EH (cell line): ENCODE measurements around the gene OR2L13.
"Not testable (repeated sequence)": the region's sequence is repeated elsewhere in the genome, so short reads cannot be mapped to it uniquely, and the experiment has no call there.

ENCODE experiments used
- DNase-seq: peaks from one replicate; pipeline ENCODE4 v3.0.0-alpha.2; 2015; ENCODE audit warnings: low read depth

Gene OR2L13, protein sequence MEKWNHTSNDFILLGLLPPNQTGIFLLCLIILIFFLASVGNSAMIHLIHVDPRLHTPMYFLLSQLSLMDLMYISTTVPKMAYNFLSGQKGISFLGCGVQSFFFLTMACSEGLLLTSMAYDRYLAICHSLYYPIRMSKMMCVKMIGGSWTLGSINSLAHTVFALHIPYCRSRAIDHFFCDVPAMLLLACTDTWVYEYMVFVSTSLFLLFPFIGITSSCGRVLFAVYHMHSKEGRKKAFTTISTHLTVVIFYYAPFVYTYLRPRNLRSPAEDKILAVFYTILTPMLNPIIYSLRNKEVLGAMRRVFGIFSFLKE

DNA sequence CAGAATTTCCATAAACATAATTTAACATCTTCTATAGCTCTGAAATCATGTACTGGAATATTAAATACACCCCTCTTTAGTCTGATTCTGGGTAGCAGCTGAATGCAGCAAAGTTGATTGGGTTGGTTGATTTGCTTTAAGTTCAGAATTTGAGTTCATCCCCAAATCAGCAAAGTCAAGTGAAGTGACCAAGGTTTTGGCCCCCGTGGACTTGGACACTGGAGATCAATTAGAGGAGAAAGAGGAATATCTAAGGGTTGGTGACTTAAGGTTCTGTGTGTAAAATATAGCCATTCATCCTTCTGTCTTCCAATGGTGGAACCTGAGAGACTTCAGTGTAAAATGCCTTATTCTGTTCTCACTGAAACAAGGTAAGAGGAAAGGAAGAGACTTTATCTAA lies at the start of gene OR2L13:
Gene OR2L13 (plus strand): TSS at position 301 of the 400 bp plus-strand sequence. CDS start 4,192 bp downstream, outside the sequence.
- DNase-seq: no peak

DNA sequence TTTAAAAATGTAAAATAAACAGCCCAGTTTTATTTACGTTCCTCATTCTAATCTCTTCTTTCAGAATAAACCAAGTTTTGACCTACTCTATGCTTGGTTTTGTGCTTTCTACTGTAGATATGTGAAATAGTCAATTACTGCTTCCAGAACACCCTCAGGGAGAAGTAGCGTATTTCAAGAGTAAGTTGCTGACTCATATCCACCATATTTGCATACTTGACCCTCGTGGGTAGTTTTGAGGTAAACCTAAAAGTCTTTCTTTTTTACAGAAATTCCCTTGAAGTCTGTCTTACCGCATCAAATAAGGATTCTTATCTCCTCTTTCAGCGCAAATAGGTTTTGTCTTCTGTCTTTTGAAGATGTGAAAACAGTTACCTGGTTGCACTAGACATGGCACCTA lies 49.8 kb upstream of the OR2L13 start:
- no peak for DNase-seq

DNA sequence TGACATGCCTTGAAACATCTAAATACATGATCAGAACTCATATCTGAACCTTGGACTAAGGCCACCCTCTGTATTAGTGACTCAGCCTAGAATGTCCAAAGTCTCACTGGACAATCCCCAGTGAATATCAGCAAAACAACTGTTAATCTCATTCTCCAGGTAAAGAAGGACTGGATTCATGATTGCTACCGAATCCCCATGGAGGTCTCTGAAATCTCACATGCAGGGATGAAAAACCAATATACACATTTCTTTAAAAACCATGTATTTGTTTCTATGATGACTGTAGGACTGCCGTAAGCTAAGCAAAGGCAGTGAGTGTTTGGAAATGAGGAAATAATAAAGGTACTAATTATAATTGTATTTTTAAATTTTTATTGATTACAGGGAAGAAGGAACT lies 48.4 kb upstream of the OR2L13 start, which contains the start of gene OR2L3:
Gene OR2L3 (plus strand): TSS at position 301 of the 400 bp plus-strand sequence. CDS start 13,846 bp downstream, outside the sequence.
- no peak for DNase-seq

DNA sequence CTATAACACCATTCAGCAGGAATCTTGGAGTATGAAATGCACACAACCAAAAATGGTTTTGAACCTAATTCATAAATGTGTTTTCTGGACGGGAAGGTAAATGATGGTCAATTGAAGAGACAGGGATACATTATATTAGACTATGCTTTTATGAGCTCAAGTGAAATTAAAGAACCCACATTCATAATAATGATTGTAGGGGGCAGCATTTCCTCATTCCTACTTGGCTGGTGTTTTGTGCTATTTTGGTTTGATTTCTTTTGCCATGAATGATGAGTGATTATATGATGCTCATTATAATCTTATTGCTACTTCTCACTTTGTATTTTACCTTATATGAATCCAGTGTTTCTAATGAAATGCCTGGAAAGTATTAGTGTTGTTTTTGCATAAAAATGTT lies 48.0 kb upstream of the OR2L13 start:
- DNase-seq: no peak

DNA sequence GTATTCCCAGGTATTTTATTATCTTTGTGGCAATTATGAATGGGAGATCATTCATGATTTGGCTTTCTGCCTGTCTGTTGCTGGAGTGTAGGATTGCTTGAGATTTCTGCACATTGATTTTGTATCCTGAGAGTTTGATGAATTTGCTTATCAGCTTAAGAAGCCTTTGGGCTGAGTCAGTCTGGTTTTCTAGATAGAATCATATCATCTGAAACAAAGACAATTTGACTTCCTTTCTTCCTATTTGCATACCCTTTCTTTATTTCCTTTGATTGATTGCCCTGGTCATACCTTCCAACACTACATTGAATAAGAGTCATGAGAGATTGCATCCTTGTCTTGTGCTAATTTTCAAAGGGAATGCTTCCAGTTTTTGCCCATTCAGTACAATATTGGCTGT lies 40.3 kb upstream of the OR2L13 start:
- no peak for DNase-seq

DNA sequence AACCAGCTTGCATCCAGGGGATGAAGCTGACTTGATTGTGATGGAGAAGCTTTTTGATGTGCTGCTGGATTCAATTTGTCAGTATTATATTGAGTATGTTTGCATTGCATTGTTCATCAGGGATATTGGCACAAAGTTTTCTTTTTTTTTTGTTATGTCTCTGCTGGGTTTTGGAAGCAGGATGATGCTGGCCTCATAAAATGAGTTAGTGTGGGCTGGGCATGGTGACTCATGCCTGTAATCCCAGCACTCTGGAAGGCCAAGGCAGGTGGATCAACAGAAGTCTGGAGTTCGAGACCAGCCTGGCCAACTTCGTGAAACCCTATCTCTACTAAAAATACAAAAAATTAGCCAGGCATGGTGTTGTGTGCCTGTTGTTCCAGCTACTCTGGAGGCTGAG lies 39.7 kb upstream of the OR2L13 start:
- DNase-seq: no peak

DNA sequence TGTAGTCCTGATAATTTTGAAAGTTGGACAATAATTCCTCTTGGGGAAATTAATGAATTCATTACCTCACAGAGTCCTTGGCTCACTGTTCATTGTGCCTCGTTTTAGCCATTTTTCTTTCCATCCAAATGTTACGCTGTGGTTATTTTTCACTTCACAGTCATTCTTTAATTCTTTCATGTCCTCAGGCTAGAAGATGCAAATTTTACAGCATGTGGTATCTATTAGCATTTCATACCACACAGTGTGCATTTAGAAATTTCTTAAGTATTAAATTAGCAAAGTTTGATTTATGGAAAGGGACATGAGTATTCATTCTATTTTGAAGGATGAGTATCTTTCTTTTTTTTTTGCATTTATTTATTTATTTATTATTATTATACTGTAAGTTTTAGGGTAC lies 29.9 kb upstream of the OR2L13 start:
- DNase-seq: no peak

DNA sequence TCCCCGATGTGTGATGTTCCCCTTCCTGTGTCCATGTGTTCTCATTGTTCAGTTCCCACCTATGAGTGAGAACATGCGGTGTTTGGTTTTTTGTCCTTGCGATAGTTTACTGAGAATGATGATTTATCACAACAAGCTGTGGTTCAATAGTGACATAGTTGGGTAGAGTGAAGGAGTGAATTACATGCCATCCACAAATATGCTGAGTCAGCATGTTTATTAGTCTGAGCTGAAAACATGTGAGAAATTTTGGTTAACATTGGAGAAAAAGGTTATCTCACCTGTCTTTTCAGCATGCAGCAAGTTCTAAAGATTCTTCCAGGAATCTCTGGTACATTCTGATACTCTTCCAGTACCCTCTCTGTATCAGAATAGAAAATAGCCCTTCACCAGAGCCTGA lies 29.4 kb upstream of the OR2L13 start:
- no peak for DNase-seq

DNA sequence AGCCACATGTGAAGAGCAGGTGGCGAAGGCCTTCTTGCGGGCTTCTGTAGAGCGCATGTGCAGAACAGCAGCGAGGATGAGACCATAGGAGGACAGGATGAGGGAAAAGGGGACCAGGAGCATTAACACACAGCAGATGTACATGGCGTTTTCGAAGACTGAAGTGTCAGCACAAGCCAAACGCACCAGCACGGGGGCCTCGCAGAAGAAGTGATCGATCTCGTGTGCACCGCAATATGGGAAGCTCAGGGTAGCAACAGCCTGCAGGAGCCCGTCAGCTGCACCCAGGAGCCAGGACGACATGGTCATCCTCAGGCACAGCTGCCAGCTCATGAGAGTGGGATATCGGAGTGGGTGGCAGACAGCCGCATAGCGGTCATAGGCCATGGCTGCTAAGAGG lies 11.1 kb upstream of the OR2L13 start:
- DNase-seq: not testable (repeated sequence)

DNA sequence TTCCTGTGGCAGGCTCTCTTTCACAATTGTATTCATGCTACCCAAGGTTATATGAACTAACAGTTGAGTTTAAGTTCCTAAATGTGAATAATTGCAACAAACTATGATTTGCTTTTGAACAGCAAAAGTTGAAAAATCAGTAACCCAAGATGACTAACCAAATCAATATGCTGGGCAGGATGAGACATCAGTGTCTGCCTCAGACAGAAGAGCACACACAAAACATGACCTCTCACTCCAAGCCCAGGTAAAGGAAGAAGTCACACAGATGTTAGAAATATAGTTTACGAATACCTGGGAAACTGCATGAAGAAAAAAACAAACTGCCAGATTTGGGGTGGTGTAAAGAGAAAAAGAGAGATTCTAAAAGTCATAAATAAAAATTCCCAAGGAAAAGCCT lies 3.5 kb downstream of the OR2L13 start:
- DNase-seq: no peak

DNA sequence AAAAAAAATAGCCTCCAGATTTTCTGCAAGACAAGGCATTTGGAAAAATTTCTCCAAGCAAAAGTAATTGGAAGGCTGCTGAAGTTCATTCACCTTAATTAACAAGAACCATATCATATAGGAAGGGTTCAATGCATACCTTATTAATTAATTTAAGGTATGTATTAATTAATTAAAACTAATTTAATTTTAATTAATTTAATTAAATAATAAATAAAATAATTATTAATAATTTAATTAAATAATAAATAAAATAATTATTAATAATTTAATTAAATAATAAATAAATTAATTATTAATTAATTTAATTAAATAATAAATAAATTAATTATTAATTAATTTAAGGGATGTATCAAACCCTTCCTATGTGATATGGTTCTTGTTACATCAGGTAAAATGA lies 7.9 kb downstream of the OR2L13 start:
- DNase-seq: no peak

DNA sequence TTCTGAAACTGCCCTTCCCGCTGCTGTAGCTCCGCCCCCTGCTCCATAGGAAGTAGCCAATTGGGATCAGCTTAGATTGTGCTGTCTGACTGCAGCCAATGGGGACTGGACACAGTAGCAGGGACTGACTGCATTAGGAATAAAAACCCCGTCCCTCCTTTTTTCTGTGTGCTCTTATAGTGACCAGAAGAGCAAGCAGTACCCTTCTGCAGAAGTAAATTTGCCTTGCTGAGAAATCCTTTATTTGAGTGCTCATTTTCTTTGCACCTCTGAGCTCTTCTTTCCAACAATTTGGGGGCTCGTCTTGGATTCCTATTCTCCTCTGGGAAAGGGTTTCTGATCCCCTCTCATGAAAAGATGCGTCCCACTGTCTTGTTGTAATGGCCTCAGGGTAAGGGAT lies 16.2 kb downstream of the OR2L13 start:
- DNase-seq: no peak

DNA sequence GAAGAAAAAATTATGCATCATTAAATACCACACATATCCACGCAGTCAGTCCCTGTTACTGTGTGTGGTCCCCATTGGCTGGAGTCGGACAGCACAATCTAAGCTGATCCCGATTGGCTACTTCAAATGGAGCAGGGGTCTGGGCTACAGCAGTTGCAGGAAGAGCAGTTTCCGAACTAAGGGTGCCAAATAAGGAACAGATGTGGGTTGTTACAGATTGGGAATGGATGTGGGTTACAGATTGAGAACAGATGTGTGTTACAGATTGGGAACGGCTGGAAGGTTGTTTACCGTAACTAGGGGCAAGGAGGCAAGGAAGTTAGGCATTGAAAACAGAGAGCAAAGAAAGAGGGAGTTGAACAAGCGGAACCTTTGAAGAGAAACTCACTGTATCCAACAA lies 19.9 kb downstream of the OR2L13 start:
- DNase-seq: no peak

DNA sequence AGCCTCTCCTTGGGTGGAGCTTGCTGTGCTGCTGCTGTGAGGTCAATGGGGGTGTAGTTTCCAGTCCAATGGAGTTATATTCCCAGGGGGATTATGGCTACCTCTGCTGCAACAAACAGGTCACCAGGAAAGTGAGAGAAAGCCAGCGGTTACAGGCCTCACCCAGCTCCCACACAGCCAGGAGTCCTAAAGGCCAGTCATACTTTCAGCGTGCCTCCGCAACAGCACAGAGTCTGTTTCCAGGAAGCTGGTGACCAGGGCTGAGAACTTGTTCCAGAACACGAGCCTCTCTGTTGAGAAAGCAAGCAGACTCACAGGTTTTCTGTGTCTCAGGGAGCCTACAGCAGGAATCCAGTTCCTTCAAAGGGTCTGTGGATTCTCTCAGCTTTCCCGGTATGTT lies 32.7 kb downstream of the OR2L13 start:
- no peak for DNase-seq

DNA sequence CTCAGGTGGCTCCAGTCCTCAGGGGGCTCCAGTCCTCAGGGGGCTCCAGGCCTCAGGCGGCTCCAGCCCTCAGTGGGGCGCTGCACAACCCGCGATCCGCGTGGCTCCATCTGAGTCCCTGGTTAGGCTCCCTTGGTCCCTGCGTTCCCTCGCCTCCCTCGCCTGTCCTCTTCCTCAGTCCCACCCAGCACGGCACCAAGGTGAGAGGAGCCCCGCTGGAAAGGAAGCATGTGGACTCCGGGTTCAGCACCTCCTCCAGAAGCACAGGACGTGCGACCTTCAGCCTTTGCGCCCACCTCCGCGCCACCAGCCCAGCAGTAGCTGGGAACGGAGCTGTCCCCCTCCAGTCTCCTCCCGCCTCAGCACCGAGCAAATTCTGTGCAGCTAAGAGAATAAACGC lies 41.8 kb downstream of the OR2L13 start:
- DNase-seq: no peak

DNA sequence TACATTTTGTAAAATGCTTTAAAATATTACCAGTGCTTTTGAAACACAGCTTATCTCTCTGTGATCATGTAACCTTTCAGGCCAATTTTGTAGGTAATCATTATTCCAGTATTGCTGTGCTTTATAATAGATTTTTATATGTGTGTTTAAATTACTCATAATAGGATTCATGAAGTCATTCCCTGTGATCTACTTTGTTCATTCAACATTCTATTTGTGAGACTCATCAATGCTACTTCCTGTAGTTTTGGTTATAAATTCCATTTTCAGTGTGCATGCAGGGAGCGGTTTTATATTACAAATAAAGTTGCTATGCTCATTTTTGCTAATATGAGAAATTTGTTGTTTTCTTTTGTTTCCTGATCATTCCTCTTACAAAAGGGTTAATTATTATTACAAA lies 45.9 kb downstream of the OR2L13 start:
- no peak for DNase-seq

DNA sequence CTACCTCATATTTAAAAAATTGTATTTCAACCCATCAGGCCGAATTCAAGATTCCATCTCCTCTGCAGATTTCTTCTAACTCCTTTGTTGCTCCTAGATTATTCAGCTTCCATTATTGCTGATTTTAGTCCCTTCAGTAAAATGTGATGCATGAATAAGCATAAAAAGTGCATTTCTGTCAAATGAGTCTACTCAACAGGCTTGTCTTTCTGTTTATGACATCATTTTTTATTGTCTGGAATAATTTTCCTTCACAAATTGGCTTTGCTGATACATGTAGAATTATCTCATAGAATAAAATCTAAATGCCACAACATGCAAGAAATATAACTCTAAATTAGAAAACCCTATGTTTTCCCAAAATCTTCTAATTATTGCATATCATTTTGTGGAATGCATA lies 48.3 kb downstream of the OR2L13 start:
- no peak for DNase-seq

DNA sequence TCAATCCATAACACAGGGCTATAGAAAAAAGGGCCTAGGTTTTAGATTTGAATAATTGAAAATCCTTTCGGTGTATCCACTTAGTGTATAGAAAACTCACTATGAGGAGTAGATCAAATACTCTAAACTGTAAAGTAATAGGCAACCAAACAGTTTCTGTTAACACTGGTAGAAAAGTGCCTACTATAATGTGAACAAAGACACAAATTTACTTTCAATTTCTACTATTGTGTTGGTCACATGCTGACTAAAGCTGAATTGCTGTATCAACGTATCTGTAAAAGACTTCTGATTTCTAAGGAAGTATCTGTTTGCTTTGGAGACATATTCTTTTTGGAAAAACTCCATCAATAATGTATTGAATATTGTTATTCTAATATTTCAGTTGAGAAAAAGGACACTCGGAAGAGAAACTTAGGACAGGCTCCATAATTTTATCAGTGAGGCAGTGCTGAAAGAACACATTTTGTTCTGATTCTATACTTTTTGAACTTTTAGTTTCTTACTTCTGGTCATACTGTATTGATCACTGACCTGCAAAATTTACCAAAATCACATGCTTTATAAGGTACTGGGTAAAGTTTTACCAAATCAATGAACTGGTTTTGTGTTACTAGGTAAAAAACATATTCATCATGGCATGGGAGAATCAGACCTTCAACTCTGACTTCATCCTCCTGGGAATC lies 49.7 kb downstream of the OR2L13 start, which contains the start of gene OR2M5:
Gene OR2M5 (plus strand): TSS at position 636 of the 686 bp plus-strand sequence. CDS start 0 bp downstream, at position 636.
- no peak for DNase-seq
